HK-2 (cell line): ENCODE measurements around the gene DNAJB9.

Source experiments
- DNase-seq: peaks from one replicate; pipeline ENCODE4 v3.0.0-alpha.2; 2018; ENCODE audit not compliant: unreplicated experiment

Gene DNAJB9

DNA sequence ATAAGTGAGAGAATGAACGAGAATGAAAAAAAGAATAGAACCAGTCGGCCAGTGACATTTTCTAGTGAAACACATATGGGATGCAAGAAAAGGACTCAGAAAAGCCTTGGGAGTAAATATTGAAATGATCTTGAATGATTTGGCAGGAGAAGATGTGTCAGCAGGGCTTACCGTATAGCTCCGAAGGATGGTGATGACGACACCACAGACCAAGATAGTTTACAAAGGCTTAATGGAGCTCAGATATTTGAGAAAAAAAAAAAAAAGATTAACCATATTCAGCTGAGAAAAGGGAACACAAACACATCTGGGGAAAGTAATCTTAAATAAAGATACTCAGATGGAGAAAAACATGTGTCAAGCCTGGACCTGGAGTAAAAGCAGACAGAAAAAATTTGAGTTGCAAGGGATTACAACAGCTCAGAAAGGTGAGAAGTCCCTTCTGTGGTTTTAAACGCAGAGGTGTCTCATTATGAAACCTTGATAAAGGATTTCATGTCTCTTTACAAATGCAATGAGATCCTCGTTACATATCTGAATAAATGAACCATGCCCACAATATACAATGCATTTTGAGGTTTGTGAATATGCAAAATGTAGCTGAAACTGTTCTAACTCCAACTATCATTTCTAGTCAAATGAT lies 36.0 kb downstream of the DNAJB9 start:
- DNase-seq = no peak

DNA sequence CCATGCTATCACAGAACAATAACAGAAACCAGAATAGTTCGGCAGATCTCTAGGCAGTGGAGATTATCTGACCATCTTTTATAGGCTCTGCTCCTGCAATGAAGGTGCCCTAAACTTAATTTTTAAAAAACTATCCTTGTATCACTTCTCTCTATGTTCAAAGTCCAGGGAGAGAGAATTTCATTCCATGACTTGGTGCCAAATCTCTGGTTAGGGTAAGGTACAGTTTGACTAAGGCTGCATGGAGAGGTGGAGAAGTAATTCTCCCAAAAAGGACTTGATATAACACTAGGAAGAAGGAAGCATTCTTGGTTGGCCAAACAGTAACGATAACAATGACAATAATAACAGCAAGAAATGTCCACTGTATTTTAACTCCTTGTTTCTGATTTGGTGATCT lies 40.0 kb downstream of the DNAJB9 start:
- DNase-seq = no peak

DNA sequence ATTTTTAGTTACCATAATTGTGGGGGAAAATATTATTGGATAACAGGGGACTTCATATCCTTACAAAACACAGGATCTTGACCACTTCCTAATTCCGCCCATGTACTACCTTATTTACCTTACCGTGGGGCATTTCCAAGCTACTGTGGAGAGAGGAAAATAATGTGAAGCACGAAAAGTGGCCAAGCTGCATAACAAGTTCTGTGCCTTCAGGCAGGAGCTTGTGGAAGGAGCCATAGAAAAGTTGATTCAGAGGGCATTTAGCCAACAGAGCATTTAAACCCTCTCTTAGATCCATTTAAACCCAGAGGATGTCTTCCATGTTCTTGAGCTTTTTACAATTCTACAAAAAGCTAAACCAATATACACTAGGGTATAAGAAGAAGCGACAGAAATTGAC lies 41.6 kb downstream of the DNAJB9 start:
- DNase-seq = no peak

DNA sequence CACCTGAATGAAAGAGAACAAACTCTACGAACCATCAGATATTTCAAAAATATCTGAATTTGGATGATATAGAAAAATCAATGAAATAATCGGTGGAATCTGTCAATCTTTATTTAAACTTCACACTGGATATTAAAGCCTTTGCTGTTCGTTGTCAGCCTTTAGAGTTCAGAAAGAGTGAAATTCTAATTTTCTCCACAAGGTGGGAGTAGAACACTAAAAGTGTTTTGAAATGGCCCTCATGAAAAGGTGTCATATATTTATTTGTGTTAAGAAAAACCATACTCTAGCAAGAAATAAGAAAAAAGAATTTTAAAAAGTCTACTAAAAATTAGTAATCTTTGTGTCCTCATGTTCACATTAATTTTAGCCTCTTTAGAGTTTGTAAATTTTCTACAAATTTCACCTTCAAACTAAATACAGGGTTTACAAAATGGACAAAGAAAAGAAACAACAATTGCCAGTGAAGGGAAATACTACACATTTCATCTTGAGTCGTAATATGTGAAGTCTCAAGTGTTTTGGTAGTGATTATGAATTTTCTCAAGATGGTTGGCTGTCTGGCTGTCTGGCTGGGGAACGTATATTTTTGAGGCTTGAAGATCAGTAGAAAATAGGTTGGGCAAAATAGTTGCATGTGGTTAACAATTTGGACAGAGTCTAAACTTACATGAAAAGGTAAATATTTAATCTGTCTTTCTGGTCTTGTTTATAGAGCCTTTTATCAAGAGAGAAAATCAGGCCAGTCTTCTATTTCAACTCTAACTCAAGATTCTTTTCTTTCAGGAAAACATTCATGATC lies 43.7 kb downstream of the DNAJB9 start:
- DNase-seq = no peak

DNA sequence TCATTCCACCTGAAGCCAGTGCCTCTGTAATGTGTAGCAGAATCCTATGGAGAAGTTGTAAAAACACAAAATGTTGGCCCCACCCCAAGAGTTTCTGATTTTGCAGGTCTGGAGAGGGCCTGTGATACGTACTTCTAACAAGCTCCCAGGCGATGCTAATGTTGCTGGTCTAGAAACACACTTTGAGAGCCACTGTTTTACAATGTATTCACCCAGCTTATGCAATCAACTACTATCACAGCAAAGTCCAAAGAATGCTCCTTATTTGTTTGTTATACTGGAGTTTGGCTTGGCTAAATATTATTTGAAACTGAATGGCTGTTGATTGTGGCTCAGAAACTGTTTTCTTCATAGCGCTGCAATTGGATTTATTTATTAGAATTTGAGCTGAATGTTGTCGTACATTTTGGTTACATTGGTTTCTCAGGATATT lies 44.3 kb downstream of the DNAJB9 start:
- no peak for DNase-seq

DNA sequence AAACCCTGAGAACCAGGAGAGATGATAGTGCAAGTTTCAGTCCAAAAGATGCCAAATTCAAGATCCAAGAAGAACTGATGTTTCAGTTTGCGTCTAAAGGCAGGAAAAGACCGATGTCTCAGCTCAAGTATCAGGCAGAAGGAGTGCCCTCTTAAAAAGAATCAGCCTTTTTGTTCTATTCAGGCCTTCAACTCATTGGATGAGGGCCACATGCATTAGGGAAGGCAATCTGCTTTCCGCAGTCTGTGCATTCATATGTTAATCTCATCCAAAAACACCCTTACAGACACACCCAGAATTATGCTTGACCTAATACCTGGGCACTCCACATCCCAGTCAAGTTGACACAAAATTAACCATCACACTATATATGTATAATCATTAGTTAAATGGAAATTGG lies 45.2 kb downstream of the DNAJB9 start:
- DNase-seq = no peak

DNA sequence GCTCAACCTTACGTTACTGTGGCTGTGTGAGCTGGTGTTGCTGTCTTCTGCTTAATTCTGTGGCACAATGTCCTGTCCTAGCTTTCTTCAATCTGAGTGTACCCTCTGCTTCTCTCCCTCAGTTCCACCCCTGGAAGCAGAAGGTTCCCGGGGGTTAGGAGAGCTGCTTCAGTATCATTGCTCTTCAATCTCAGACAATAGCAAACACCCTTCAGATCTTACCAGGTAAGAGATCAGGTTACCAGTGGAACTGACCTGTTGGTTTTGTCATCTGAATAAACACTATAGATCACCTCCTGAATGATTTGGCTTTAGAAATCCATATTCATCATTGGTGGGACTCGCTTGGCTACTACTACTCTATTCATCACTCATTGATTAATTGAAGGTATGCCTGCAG lies 48.4 kb downstream of the DNAJB9 start:
- DNase-seq = no peak

DNA sequence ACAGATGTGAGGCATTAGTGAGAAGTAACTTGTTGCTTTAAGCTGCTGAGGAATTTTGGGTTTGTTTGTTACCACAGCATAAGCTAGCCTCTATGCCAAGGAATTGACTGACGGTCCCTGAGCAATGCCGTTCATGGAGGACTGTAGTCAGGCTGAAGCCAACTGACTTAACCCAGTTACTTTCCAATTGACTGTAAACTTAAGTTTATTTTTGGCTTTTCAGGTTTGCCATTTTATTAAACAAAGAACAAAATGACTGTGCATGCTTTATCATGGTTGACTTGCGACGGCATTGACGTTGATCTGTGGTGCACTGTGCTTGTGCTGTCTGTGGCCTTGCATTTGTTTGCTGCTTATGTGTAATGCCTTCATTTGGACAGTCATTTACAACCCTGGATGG lies 53.5 kb downstream of the DNAJB9 start:
- no peak for DNase-seq
